Keratinocyte (primary cell): ENCODE data around the gene GTF2A1L. TPM values are rescaled to one million over a fixed set of nuclear protein-coding genes. Genes with fewer than 3 reads are reported as not detected.
"Not testable (repeated sequence)": the region's sequence is repeated elsewhere in the genome, so short reads cannot be mapped to it uniquely, and the experiment has no call there.

Experiments used
- DNase-seq: peaks from one replicate; pipeline ENCODE4 v3.0.0-alpha.2; 2011; ENCODE audit warnings: low read depth, missing footprints, low spot score
- FAIRE-seq: peaks from 2 replicates; lab custom pipeline; 2011; peaks lifted over from hg19 to GRCh38; lab: Jason Lieb, UNC
- H2AFZ ChIP-seq: 2 replicates; pipeline ENCODE4 v1.6.0; 2012; ENCODE audit warnings: low read length, control low read depth, inconsistent platforms; ENCODE audit not compliant: control insufficient read depth
- H3K27ac ChIP-seq: 2 replicates; pipeline ENCODE4 v1.5.1; 2011; ENCODE audit warnings: low read length; ENCODE audit not compliant: control insufficient read depth, insufficient read depth
- H3K27me3 ChIP-seq: 3 replicates; pipeline ENCODE4 v1.6.0; 2011; ENCODE audit warnings: low read length; ENCODE audit not compliant: control insufficient read depth, insufficient read depth; ENCODE audit errors: extremely low read depth
- H3K36me3 ChIP-seq, 2 experiments: 2 replicates in 1 of 2; 3 replicates in 1 of 2; pipeline ENCODE4 v1.5.1; 2011; ENCODE audit warnings: low read length in 2 of 2, mild to moderate bottlenecking in 1 of 2; ENCODE audit not compliant: control insufficient read depth in 2 of 2, insufficient read depth in 2 of 2; ENCODE audit errors: extremely low read depth in 1 of 2
- H3K4me1 ChIP-seq: 3 replicates; pipeline ENCODE4 v1.5.1; 2011; ENCODE audit warnings: low read length; ENCODE audit not compliant: control insufficient read depth, insufficient read depth; ENCODE audit errors: extremely low read depth
- H3K4me2 ChIP-seq: 3 replicates; pipeline ENCODE4 v1.6.0; 2011; ENCODE audit warnings: low read depth, low read length; ENCODE audit not compliant: control insufficient read depth, insufficient read depth; ENCODE audit errors: extremely low read depth
- H3K4me3 ChIP-seq, 3 experiments: fragments of 200-600 bp in 1 of 3; sonication (generic) in 1 of 3; 2 replicates in 2 of 3; 3 replicates in 1 of 3; pipeline ENCODE4 v1.5.1; 2011 to 2016; ENCODE audit warnings: low read length in 3 of 3, mild to moderate bottlenecking in 3 of 3, control low read depth in 2 of 3, inconsistent platforms in 1 of 3, low read depth in 1 of 3, mixed read lengths in 1 of 3, mixed run types in 1 of 3, moderate library complexity in 1 of 3; ENCODE audit not compliant: control insufficient read depth in 2 of 3, insufficient read depth in 2 of 3; ENCODE audit errors: extremely low read depth in 1 of 3
- H3K79me2 ChIP-seq: 2 replicates; pipeline ENCODE4 v1.6.0; 2012; ENCODE audit warnings: low read length; ENCODE audit not compliant: control insufficient read depth, insufficient read depth
- H3K9ac ChIP-seq: 3 replicates; pipeline ENCODE4 v1.6.0; 2011; ENCODE audit warnings: low read length; ENCODE audit not compliant: control insufficient read depth, insufficient read depth; ENCODE audit errors: extremely low read depth
- H3K9me1 ChIP-seq: 3 replicates; pipeline ENCODE4 v1.6.0; 2011; ENCODE audit warnings: low read length; ENCODE audit not compliant: control insufficient read depth, insufficient read depth; ENCODE audit errors: extremely low read depth
- H3K9me3 ChIP-seq: 2 replicates; pipeline ENCODE4 v1.5.1; 2012; ENCODE audit warnings: low read depth, low read length; ENCODE audit not compliant: control insufficient read depth
- H4K20me1 ChIP-seq: 3 replicates; pipeline ENCODE4 v1.6.0; 2011; ENCODE audit warnings: low read length; ENCODE audit not compliant: control insufficient read depth, insufficient read depth; ENCODE audit errors: extremely low read depth
- CTCF ChIP-seq, 3 experiments: IDR thresholded peaks in 1 of 3; conservative IDR thresholded peaks in 1 of 3; optimal IDR thresholded peaks in 1 of 3; 2 replicates in 2 of 3; 3 replicates in 1 of 3; pipeline versions ENCODE3 to v1.5.1; 2011; ENCODE audit warnings: low read length in 3 of 3, mild to moderate bottlenecking in 3 of 3, moderate library complexity in 2 of 3, control low read depth in 1 of 3, inconsistent platforms in 1 of 3; ENCODE audit not compliant: insufficient read depth in 2 of 3; ENCODE audit errors: extremely low read depth in 1 of 3
- EZH2 ChIP-seq: IDR thresholded peaks from one replicate; pipeline ENCODE4 v1.6.1; 2012; ENCODE audit warnings: inconsistent platforms, mild to moderate bottlenecking, low read length, moderate library complexity
- dilution Hi-C: fragments of 300-500 bp; cut with MboI; formaldehyde crosslinking; loops from one replicate; pipeline ENCODE4 v1.7.0; 2020; ENCODE audit warnings: low sequenced_read_pairs; ENCODE audit not compliant: extremely low pct_ligation_motif_present
- polyA plus RNA-seq, 5 experiments: library from polyadenylated mRNA; depleted of rRNA in 3 of 5; stranded (reverse) in 3 of 5; stranded (forward) in 1 of 5; unstranded in 1 of 5; fragments of >200 nt; gene quantifications; 1 replicate in 1 of 5; 2 replicates in 3 of 5; 3 replicates in 1 of 5; pipeline versions ENCODE4 v1.2.1 to v1.2.3, GENCODE V29; 2011 to 2012; ENCODE audit warnings: missing spikeins in 2 of 5, low read depth in 1 of 5, low replicate concordance in 1 of 5

The GTF2A1L gene
- polyA plus RNA-seq, 1 donor (not counting 4 experiments of a cell fraction or from before 2014, with no cell fraction given), result not detected

DNA sequence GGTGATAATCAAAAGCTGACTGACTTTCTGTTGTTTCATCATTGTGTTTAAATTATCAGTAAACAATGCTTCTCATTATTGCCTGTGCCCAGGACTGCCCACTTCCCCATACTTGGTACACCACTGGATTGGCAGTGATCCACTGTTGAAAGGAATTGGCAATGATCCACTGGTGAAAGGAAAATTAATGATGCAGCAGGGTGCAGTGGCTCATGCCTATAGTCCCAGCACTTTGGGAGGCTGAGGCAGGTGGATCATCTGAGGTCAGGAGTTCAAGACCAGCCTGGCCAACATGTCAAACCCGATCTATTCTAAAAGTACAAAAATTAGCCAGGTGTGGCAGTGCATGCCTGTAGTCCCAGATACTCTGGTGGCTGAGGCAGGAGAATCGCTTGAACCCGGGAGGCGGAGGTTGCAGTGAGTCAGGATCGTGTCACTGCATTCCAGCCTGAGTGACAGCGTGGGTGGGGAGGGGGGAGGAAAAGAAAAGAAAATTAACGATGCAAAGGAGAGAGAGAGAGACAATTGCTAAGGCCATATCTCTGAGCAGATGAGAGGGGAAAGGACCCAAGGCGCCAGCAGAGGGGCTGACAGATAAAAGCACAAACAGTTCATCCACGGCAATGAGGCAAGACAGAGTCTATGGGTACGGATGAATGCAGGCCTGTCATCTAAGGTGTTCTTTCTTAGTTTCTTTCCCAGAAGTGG lies 10.2 kb upstream of the GTF2A1L start:
- Histone ChIP-seq H3K9ac (no peak overlapping the region), H3K27me3 (no peaks in the 10 kb centered on the region), H4K20me1 (no peaks in the 10 kb centered on the region), H3K4me1 (peaks cover 8% of the 10 kb centered on the region), H3K9me1 (no peaks in the 10 kb centered on the region), H3K79me2 (no peaks in the 10 kb centered on the region), H3K36me3 (no peaks in the 10 kb centered on the region), H3K4me2 (peak overlapping the region; percentile 19), H2AFZ (no peak overlapping the region), H3K9me3 (no peaks in the 10 kb centered on the region), H3K27ac (no peak overlapping the region), H3K4me3 (no peak overlapping the region)
- no peak for TF ChIP-seq EZH2
- no peak for TF ChIP-seq CTCF (optimal IDR thresholded peaks at IDR 0.05 in 1 of 3, IDR thresholded peaks at IDR 0.05 in 1 of 3, conservative IDR thresholded peaks at IDR 0.05 in 1 of 3; ENCODE audit: extremely low read depth in 1 of 3, insufficient read depth in 2 of 3, low read length in 3 of 3)
- dilution Hi-C loops, result no loop called here
- FAIRE-seq, result no peak
- no peak for DNase-seq

- Histone ChIP-seq H3K4me3 (no peak overlapping the region), H2AFZ (no peak overlapping the region), H3K9me1 (no peaks in the 10 kb centered on the region), H3K9me3 (no peaks in the 10 kb centered on the region), H3K4me2 (no peak overlapping the region), H3K4me1 (no peaks in the 10 kb centered on the region), H3K9ac (no peak overlapping the region), H3K27ac (no peak overlapping the region), H3K27me3 (no peaks in the 10 kb centered on the region), H3K36me3 (no peaks in the 10 kb centered on the region), H4K20me1 (no peaks in the 10 kb centered on the region), H3K79me2 (no peaks in the 10 kb centered on the region)
- no peak for TF ChIP-seq CTCF (optimal IDR thresholded peaks at IDR 0.05 in 1 of 3, IDR thresholded peaks at IDR 0.05 in 1 of 3, conservative IDR thresholded peaks at IDR 0.05 in 1 of 3; ENCODE audit: extremely low read depth in 1 of 3, insufficient read depth in 2 of 3, low read length in 3 of 3)
- dilution Hi-C loops, result no loop called here
- FAIRE-seq, result no peak
- no peak for DNase-seq
Measured at GRCh38 chr2:48613211-48613610, 4.4 kb upstream of the GTF2A1L start.

- H3K27ac ChIP-seq, H3K9ac ChIP-seq, H2AFZ ChIP-seq, H3K9me3 ChIP-seq, H3K9me1 ChIP-seq, H3K4me2 ChIP-seq, FAIRE-seq, H4K20me1 ChIP-seq, DNase-seq, dilution Hi-C loops, H3K36me3 ChIP-seq, H3K27me3 ChIP-seq, H3K4me1 ChIP-seq, H3K79me2 ChIP-seq, H3K4me3 ChIP-seq: not testable (repeated sequence)
Measured at GRCh38 chr2:48614581-48614980, 3.1 kb upstream of the GTF2A1L start.
